Caco-2 (cell line): ENCODE measurements around the gene CCDC184. TPM values are rescaled to one million over a fixed set of nuclear protein-coding genes. Genes with fewer than 3 reads are reported as not detected.
A peak's percentile ranks its signal among the peaks of the same experiment; 100 is the strongest.

Experiments
- BruUV-seq: library from RNA; stranded (reverse); fragments of 400-500 nt; replicated peaks from 2 replicates; lab custom pipeline; 2021; lab: Mats Ljungman, UMichigan
- CTCF ChIA-PET: fragments of 300-600 bp; sonication (Branson Sonifier 250); formaldehyde crosslinking; loops from one replicate; lab custom pipeline; 2022; ENCODE audit warnings: antibody characterized with exemption; lab: Charles Lee
- POLR2A ChIA-PET: fragments of 300-600 bp; sonication (Branson Sonifier 250); formaldehyde crosslinking; loops from one replicate; lab custom pipeline; 2022; ENCODE audit warnings: antibody characterized with exemption; lab: Charles Lee
- DNase-seq, 2 experiments: peaks; one replicate each; pipeline versions ENCODE4 v3.0.0 to v3.0.0-alpha.2; 2020 to 2022
- H3K27me3 ChIP-seq: replicated peaks from 2 replicates; pipeline ENCODE4 v1.6.0; 2011; ENCODE audit warnings: low read length; ENCODE audit not compliant: control insufficient read depth, insufficient read depth
- H3K36me3 ChIP-seq: 2 replicates; pipeline ENCODE4 v1.5.1; 2011; ENCODE audit warnings: low read length; ENCODE audit not compliant: control insufficient read depth, insufficient read depth
- H3K4me1 ChIP-seq: fragments of 250-450 bp; sonication (Bioruptor Pico); 2 replicates; pipeline ENCODE4 v1.5.1; 2020; ENCODE audit warnings: mild to moderate bottlenecking
- H3K4me3 ChIP-seq: 2 replicates; pipeline ENCODE4 v1.5.1; 2011; ENCODE audit warnings: low read depth, mild to moderate bottlenecking, control low read depth, low read length
- H3K9me3 ChIP-seq: fragments of 250-450 bp; sonication (Bioruptor Pico); 2 replicates; pipeline ENCODE4 v1.5.1; 2020; ENCODE audit warnings: mild to moderate bottlenecking, moderate library complexity
- H3K27ac Mint-ChIP-seq: one replicate; pipeline ENCODE4 v1.8.0; 2022; ENCODE audit warnings: mixed read lengths; ENCODE audit not compliant: unreplicated experiment
- H3K27me3 Mint-ChIP-seq: one replicate; pipeline ENCODE4 v1.8.0; 2022; ENCODE audit warnings: mixed read lengths; ENCODE audit not compliant: insufficient read depth, unreplicated experiment
- H3K36me3 Mint-ChIP-seq: one replicate; pipeline ENCODE4 v1.8.0; 2022; ENCODE audit warnings: mild to moderate bottlenecking, mixed read lengths; ENCODE audit not compliant: insufficient read depth, unreplicated experiment
- H3K4me1 Mint-ChIP-seq: one replicate; pipeline ENCODE4 v1.8.0; 2022; ENCODE audit warnings: low read depth, mixed read lengths; ENCODE audit not compliant: unreplicated experiment
- H3K4me3 Mint-ChIP-seq: one replicate; pipeline ENCODE4 v1.8.0; 2022; ENCODE audit warnings: mild to moderate bottlenecking, moderate library complexity, mixed read lengths; ENCODE audit not compliant: unreplicated experiment
- H3K9me3 Mint-ChIP-seq: one replicate; pipeline ENCODE4 v1.8.0; 2022; ENCODE audit warnings: mixed read lengths; ENCODE audit not compliant: unreplicated experiment
- intact Hi-C: fragments of 100-400 bp; cut with micrococcal nuclease; formaldehyde crosslinking; loops from one replicate; pipeline ENCODE4 v1.10.0; 2022; ENCODE audit not compliant: unreplicated experiment
- total RNA-seq: library from RNA; stranded (reverse); gene quantifications from 2 replicates; pipeline ENCODE4 v1.2.3, GENCODE V29; 2022
- TF ChIP-seq, protein P1 (sequence below), 2 experiments: fragments of 200-600 bp in 1 of 2; IDR thresholded peaks; 1 replicate in 1 of 2; 2 replicates in 1 of 2; pipeline versions ENCODE4 v1.5.1 to v1.8.0; 2011 to 2022; ENCODE audit warnings: antibody characterized with exemption in 1 of 2, control low read depth in 1 of 2, inconsistent platforms in 1 of 2, low read depth in 1 of 2, low read length in 1 of 2, mild to moderate bottlenecking in 1 of 2, moderate library complexity in 1 of 2; ENCODE audit not compliant: insufficient read depth in 1 of 2, severe bottlenecking in 1 of 2, unreplicated experiment in 1 of 2

The CCDC184 gene
- total RNA-seq, 1 experiment from 2014 or later, result 1.0 TPM

GRCh38 chr12:48165089-48165981, 18.1 kb upstream of the CCDC184 start:
- intact Hi-C loops, result loop anchor here (1.0 to 5.0 kb wide), 5 partner anchors 81 to 450 kb away; partner anchors contain the start of genes COL2A1 and TMEM106C
- H3K4me1 Mint-ChIP-seq, result no peaks in the 10 kb centered on the region

GRCh38 chr12:48169011-48169410, 14.4 kb upstream of the CCDC184 start:
- TF ChIP-seq, protein P1, sequence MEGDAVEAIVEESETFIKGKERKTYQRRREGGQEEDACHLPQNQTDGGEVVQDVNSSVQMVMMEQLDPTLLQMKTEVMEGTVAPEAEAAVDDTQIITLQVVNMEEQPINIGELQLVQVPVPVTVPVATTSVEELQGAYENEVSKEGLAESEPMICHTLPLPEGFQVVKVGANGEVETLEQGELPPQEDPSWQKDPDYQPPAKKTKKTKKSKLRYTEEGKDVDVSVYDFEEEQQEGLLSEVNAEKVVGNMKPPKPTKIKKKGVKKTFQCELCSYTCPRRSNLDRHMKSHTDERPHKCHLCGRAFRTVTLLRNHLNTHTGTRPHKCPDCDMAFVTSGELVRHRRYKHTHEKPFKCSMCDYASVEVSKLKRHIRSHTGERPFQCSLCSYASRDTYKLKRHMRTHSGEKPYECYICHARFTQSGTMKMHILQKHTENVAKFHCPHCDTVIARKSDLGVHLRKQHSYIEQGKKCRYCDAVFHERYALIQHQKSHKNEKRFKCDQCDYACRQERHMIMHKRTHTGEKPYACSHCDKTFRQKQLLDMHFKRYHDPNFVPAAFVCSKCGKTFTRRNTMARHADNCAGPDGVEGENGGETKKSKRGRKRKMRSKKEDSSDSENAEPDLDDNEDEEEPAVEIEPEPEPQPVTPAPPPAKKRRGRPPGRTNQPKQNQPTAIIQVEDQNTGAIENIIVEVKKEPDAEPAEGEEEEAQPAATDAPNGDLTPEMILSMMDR (IDR thresholded peaks at IDR 0.05; ENCODE audit: insufficient read depth in 1 of 2, low read depth in 1 of 2, low read length in 1 of 2, severe bottlenecking in 1 of 2, unreplicated experiment in 1 of 2), result no peak
- no peaks in the 10 kb centered on the region for H3K36me3 Mint-ChIP-seq
- no peaks in the 10 kb centered on the region for H3K9me3 Mint-ChIP-seq
- no peak for DNase-seq
- Histone ChIP-seq H3K9me3 (no peaks in the 10 kb centered on the region), H3K4me3 (no peak overlapping the region), H3K4me1 (no peaks in the 10 kb centered on the region), H3K36me3 (no peaks in the 10 kb centered on the region), H3K27me3 (no peaks in the 10 kb centered on the region)
- BruUV-seq, result no TSS peak
- no peaks in the 10 kb centered on the region for H3K27me3 Mint-ChIP-seq
- H3K4me3 Mint-ChIP-seq, result no peak overlapping the region
- H3K27ac Mint-ChIP-seq, result no peak overlapping the region
- no peaks in the 10 kb centered on the region for H3K4me1 Mint-ChIP-seq
- CTCF ChIA-PET, result no interaction called here
- POLR2A ChIA-PET, result no interaction called here
- intact Hi-C loops, result loop anchor here (5.0 kb wide), 1 partner anchor 167 kb away; the partner anchor contains the start of gene COL2A1

More at GRCh38 chr12:48165089-48165981, 18.1 kb upstream of the CCDC184 start:
- Mint-ChIP-seq H3K27me3 (no peaks in the 10 kb centered on the region), H3K36me3 (no peaks in the 10 kb centered on the region), H3K4me3 (no peak overlapping the region), H3K27ac (no peak overlapping the region), H3K9me3 (no peaks in the 10 kb centered on the region)
- no TSS peak for BruUV-seq
- POLR2A ChIA-PET, result no interaction called here
- CTCF ChIA-PET, result interaction anchor here (0.8 to 1.2 kb wide), 4 partner anchors 8 to 81 kb away, joined by 3 to 4 read pairs (median 3); partner anchors contain the start of gene ASB8
- Histone ChIP-seq H3K36me3 (no peaks in the 10 kb centered on the region), H3K4me1 (no peaks in the 10 kb centered on the region), H3K4me3 (no peak overlapping the region), H3K9me3 (no peaks in the 10 kb centered on the region), H3K27me3 (no peaks in the 10 kb centered on the region)
- DNase-seq, result peak in 1 of 2 experiments; percentile 76
- TF ChIP-seq, protein P1 (IDR thresholded peaks at IDR 0.05; ENCODE audit: insufficient read depth in 1 of 2, low read depth in 1 of 2, low read length in 1 of 2, severe bottlenecking in 1 of 2, unreplicated experiment in 1 of 2), result peak; percentile 92 to 96

- Mint-ChIP-seq H3K9me3 (no peaks in the 10 kb centered on the region), H3K4me3 (no peak overlapping the region), H3K27ac (no peak overlapping the region), H3K36me3 (no peaks in the 10 kb centered on the region), H3K27me3 (peaks cover 11% of the 10 kb centered on the region), H3K4me1 (no peaks in the 10 kb centered on the region)
- POLR2A ChIA-PET, result no interaction called here
- no TSS peak for BruUV-seq
- TF ChIP-seq, protein P1 (IDR thresholded peaks at IDR 0.05; ENCODE audit: insufficient read depth in 1 of 2, low read depth in 1 of 2, low read length in 1 of 2, severe bottlenecking in 1 of 2, unreplicated experiment in 1 of 2), result no peak
- H3K36me3 ChIP-seq, result no peaks in the 10 kb centered on the region
- no peaks in the 10 kb centered on the region for H3K4me1 ChIP-seq
- CTCF ChIA-PET, result no interaction called here
- DNase-seq, result no peak
- H3K27me3 ChIP-seq, result no peaks in the 10 kb centered on the region
- no peaks in the 10 kb centered on the region for H3K9me3 ChIP-seq
- intact Hi-C loops, result no loop called here
- no peak overlapping the region for H3K4me3 ChIP-seq
Observed at GRCh38 chr12:48175613-48176416, 7.6 kb upstream of the CCDC184 start.
